ENCODE results near the gene CBARP. TPM values are rescaled to one million over a fixed set of nuclear protein-coding genes. Genes with fewer than 3 reads are reported as not detected.
A peak's percentile ranks its signal among the peaks of the same experiment; 100 is the strongest.

CBARP gene
- total and polyA plus RNA-seq, 2 of the 13 experiments (the other 11 are each of a cell fraction or from before 2014, with no cell fraction given): 1.2 to 1.4 TPM

DNA sequence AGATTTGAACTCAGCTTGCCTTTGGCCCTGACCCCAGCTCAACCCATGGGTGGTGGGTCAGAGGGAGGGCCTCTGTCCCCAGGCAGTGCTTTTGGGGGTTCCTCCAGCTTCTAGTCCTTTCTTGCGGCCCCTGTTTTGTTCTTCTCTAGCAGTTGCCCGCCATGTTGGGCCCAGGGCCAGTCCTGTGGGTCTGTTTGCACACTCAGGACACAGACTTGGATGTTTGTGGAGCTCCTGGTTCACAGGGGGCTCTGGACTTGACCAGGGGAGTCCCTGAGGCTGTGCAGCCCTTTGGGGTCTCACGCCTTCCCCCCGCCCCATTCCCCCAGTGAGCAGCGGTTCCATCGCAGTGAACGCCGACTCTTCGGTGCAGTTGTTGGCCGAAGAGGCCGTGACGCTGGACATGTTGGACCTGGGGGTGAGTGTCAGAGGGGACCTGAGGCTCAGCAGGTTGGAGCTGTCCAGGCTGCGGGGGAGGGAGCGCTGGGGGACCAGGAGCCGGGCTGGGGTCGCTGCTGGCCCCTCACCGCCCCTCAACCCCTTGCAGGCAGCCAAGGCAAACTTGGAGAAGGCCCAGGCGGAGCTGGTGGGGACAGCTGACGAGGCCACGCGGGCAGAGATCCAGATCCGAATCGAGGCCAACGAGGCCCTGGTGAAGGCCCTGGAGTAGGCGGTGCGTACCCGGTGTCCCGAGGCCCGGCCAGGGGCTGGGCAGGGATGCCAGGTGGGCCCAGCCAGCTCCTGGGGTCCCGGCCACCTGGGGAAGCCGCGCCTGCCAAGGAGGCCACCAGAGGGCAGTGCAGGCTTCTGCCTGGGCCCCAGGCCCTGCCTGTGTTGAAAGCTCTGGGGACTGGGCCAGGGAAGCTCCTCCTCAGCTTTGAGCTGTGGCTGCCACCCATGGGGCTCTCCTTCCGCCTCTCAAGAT, 6.2 kb upstream of the CBARP start (continued):
- TF ChIP-seq, protein P1, sequence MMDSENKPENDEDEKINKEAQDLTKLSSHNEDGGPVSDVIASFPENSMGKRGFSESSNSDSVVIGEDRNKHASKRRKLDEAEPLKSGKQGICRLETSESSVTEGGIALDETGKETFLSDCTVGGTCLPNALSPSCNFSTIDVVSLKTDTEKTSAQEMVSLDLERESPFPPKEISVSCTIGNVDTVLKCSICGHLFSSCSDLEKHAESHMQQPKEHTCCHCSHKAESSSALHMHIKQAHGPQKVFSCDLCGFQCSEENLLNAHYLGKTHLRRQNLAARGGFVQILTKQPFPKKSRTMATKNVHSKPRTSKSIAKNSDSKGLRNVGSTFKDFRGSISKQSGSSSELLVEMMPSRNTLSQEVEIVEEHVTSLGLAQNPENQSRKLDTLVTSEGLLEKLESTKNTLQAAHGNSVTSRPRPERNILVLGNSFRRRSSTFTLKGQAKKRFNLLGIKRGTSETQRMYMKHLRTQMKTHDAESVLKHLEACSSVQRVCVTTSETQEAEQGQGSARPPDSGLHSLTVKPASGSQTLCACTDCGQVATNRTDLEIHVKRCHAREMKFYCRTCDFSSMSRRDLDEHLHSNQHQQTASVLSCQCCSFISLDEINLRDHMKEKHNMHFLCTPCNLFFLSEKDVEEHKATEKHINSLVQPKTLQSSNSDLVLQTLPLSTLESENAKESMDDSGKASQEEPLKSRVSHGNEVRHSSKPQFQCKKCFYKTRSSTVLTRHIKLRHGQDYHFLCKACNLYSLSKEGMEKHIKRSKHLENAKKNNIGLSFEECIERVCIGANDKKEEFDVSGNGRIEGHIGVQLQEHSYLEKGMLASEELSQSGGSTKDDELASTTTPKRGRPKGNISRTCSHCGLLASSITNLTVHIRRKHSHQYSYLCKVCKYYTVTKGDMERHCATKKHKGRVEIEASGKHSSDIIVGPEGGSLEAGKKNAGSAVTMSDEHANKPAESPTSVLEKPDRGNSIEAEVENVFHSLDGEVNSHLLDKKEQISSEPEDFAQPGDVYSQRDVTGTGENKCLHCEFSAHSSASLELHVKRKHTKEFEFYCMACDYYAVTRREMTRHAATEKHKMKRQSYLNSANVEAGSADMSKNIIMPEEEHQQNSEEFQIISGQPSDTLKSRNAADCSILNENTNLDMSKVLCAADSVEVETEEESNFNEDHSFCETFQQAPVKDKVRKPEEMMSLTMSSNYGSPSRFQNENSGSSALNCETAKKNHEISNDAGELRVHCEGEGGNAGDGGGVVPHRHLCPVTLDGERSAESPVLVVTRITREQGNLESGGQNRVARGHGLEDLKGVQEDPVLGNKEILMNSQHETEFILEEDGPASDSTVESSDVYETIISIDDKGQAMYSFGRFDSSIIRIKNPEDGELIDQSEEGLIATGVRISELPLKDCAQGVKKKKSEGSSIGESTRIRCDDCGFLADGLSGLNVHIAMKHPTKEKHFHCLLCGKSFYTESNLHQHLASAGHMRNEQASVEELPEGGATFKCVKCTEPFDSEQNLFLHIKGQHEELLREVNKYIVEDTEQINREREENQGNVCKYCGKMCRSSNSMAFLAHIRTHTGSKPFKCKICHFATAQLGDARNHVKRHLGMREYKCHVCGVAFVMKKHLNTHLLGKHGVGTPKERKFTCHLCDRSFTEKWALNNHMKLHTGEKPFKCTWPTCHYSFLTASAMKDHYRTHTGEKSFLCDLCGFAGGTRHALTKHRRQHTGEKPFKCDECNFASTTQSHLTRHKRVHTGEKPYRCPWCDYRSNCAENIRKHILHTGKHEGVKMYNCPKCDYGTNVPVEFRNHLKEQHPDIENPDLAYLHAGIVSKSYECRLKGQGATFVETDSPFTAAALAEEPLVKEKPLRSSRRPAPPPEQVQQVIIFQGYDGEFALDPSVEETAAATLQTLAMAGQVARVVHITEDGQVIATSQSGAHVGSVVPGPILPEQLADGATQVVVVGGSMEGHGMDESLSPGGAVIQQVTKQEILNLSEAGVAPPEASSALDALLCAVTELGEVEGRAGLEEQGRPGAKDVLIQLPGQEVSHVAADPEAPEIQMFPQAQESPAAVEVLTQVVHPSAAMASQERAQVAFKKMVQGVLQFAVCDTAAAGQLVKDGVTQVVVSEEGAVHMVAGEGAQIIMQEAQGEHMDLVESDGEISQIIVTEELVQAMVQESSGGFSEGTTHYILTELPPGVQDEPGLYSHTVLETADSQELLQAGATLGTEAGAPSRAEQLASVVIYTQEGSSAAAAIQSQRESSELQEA (CRISPR knock-in tag; IDR thresholded peaks at IDR 0.05; ENCODE audit: not compliant biosample characterization): no peak
- TF ChIP-seq, protein P2, sequence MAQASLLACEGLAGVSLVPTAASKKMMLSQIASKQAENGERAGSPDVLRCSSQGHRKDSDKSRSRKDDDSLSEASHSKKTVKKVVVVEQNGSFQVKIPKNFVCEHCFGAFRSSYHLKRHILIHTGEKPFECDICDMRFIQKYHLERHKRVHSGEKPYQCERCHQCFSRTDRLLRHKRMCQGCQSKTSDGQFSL (CRISPR knock-in tag; IDR thresholded peaks at IDR 0.05): no peak
- no peak for TF ChIP-seq EHMT2 (IDR thresholded peaks at IDR 0.05; ENCODE audit: borderline replicate concordance, low read depth, low read length)
- no peak for TF ChIP-seq ZNF101 (CRISPR knock-in tag; IDR thresholded peaks at IDR 0.05; ENCODE audit: borderline replicate concordance, low read depth)
- TF ChIP-seq HDAC1 (CRISPR knock-in tag; IDR thresholded peaks at IDR 0.05): no peak
- TF ChIP-seq ZBTB7A (CRISPR knock-in tag; IDR thresholded peaks at IDR 0.05): 0 out of 2 replicates have a peak, but pooled peaks have one; percentile 89
- TF ChIP-seq, protein P3, sequence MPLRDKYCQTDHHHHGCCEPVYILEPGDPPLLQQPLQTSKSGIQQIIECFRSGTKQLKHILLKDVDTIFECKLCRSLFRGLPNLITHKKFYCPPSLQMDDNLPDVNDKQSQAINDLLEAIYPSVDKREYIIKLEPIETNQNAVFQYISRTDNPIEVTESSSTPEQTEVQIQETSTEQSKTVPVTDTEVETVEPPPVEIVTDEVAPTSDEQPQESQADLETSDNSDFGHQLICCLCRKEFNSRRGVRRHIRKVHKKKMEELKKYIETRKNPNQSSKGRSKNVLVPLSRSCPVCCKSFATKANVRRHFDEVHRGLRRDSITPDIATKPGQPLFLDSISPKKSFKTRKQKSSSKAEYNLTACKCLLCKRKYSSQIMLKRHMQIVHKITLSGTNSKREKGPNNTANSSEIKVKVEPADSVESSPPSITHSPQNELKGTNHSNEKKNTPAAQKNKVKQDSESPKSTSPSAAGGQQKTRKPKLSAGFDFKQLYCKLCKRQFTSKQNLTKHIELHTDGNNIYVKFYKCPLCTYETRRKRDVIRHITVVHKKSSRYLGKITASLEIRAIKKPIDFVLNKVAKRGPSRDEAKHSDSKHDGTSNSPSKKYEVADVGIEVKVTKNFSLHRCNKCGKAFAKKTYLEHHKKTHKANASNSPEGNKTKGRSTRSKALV (CRISPR knock-in tag; IDR thresholded peaks at IDR 0.05): no peak
- no peak for TF ChIP-seq ISX (CRISPR knock-in tag; conservative IDR thresholded peaks at IDR 0.05)
- TF ChIP-seq ZFP36L1 (CRISPR knock-in tag; IDR thresholded peaks at IDR 0.05): no peak
- no peak for TF ChIP-seq ZC3H4 (CRISPR knock-in tag; IDR thresholded peaks at IDR 0.05; ENCODE audit: borderline replicate concordance)
- no peak for TF ChIP-seq NR2C2 (CRISPR knock-in tag; IDR thresholded peaks at IDR 0.05; ENCODE audit: borderline replicate concordance)
- TF ChIP-seq GZF1 (CRISPR knock-in tag; IDR thresholded peaks at IDR 0.05): peak; percentile 17; the same call in 1 of the 2 replicates
- no peak; the same call in 1 of the 2 replicates for TF ChIP-seq ZNF790 (CRISPR knock-in tag; IDR thresholded peaks at IDR 0.05; ENCODE audit: borderline replicate concordance)
- no peak for TF ChIP-seq RELA (CRISPR knock-in tag; IDR thresholded peaks at IDR 0.05)
- TF ChIP-seq SETDB1 (CRISPR knock-in tag; IDR thresholded peaks at IDR 0.05; ENCODE audit: borderline replicate concordance): no peak
- no peak for TF ChIP-seq TCF7L2 (IDR thresholded peaks at IDR 0.05; ENCODE audit: low read depth, low read length)
